KBM-7 (cell line): Measurements from ENCODE around the gene CRTAP.
"Not testable (repeated sequence)": the region's sequence is repeated elsewhere in the genome, so short reads cannot be mapped to it uniquely, and the experiment has no call there.

Source experiments
- DNase-seq: peaks from one replicate; pipeline ENCODE4 v3.0.0-alpha.2; 2015
- in situ Hi-C: fragments of 300-500 bp; cut with MboI; formaldehyde crosslinking; loops from 2 replicates; pipeline ENCODE4 v1.14.3; 2020; ENCODE audit warnings: low sequenced_read_pairs, low pct_unique_long_range_greater_than_20kb, mixed read lengths

CRTAP gene

GRCh38 chr3:33131331-33132018, 17.7 kb downstream of the CRTAP start:
- DNase-seq = peak; percentile 77
- in situ Hi-C loops = loop anchor here (10.0 kb wide), 1 partner anchor 243 kb away; no protein-coding TSS in a partner anchor

GRCh38 chr3:33132019-33132360, 18.2 kb downstream of the CRTAP start:
- DNase-seq = no peak
- in situ Hi-C loops = loop anchor here (10.0 kb wide), 1 partner anchor 243 kb away; no protein-coding TSS in a partner anchor

- in situ Hi-C loops = loop anchor here (10.0 kb wide), 1 partner anchor 241 kb away; no protein-coding TSS in a partner anchor
- DNase-seq = peak; percentile 64
Measured at GRCh38 chr3:33134026-33134625, 20.3 kb downstream of the CRTAP start.

GRCh38 chr3:33137691-33138090, 23.9 kb downstream of the CRTAP start:
- in situ Hi-C loops = loop anchor here (10.0 kb wide), 1 partner anchor 237 kb away; no protein-coding TSS in a partner anchor
- DNase-seq = no peak

- DNase-seq = not testable (repeated sequence)
- in situ Hi-C loops = loop anchor here (10.0 kb wide), 1 partner anchor 236 kb away; no protein-coding TSS in a partner anchor
Measured at GRCh38 chr3:33139006-33139623, 25.3 kb downstream of the CRTAP start.

GRCh38 chr3:33139996-33140395, 26.2 kb downstream of the CRTAP start:
- in situ Hi-C loops = loop anchor here (10.0 kb wide), 1 partner anchor 235 kb away; no protein-coding TSS in a partner anchor
- DNase-seq = no peak

GRCh38 chr3:33141006-33141405, 27.2 kb downstream of the CRTAP start:
- DNase-seq = no peak
- in situ Hi-C loops = no loop called here

- in situ Hi-C loops = no loop called here
- peak; percentile 21 for DNase-seq
Measured at GRCh38 chr3:33144433-33144832, 30.6 kb downstream of the CRTAP start.

- in situ Hi-C loops = no loop called here
Measured at GRCh38 chr3:33145221-33145900, 31.5 kb downstream of the CRTAP start.

GRCh38 chr3:33145901-33146580, 32.2 kb downstream of the CRTAP start:
- in situ Hi-C loops = no loop called here
- no peak for DNase-seq

More at GRCh38 chr3:33145221-33145900, 31.5 kb downstream of the CRTAP start:
- no peak for DNase-seq

GRCh38 chr3:33146791-33147445, 33.1 kb downstream of the CRTAP start:
- in situ Hi-C loops = no loop called here
- peak; percentile 59 for DNase-seq

GRCh38 chr3:33149342-33149741, 35.5 kb downstream of the CRTAP start:
- DNase-seq = peak; percentile 53
- in situ Hi-C loops = no loop called here

GRCh38 chr3:33152363-33153360, 38.8 kb downstream of the CRTAP start:
- DNase-seq = no peak
- in situ Hi-C loops = no loop called here

- DNase-seq = no peak
- in situ Hi-C loops = no loop called here
Measured at GRCh38 chr3:33153782-33154181, 40.0 kb downstream of the CRTAP start.

- in situ Hi-C loops = no loop called here
- no peak for DNase-seq
Measured at GRCh38 chr3:33155301-33155700, 41.5 kb downstream of the CRTAP start.

- DNase-seq = no peak
- in situ Hi-C loops = no loop called here
Measured at GRCh38 chr3:33159234-33159633, 45.4 kb downstream of the CRTAP start.

GRCh38 chr3:33159981-33160380, 46.2 kb downstream of the CRTAP start:
- DNase-seq = no peak
- in situ Hi-C loops = no loop called here
